PC-9 (cell line): ENCODE data around the gene CPE. TPM values are rescaled to one million over a fixed set of nuclear protein-coding genes. Genes with fewer than 3 reads are reported as not detected.

Experiments used
- BruUV-seq: library from RNA; stranded (reverse); fragments of 400-500 nt; replicated peaks from 2 replicates; lab custom pipeline; 2021; lab: Mats Ljungman, UMichigan
- CTCF ChIA-PET: fragments of 300-600 bp; sonication (Branson Sonifier 250); formaldehyde crosslinking; loops from one replicate; lab custom pipeline; 2022; ENCODE audit warnings: antibody characterized with exemption; lab: Charles Lee
- POLR2A ChIA-PET: fragments of 300-600 bp; sonication (Branson Sonifier 250); formaldehyde crosslinking; loops from one replicate; lab custom pipeline; 2022; ENCODE audit warnings: antibody characterized with exemption; ENCODE audit not compliant: unreplicated experiment; lab: Charles Lee
- DNase-seq, 2 experiments: peaks; one replicate each; pipeline versions ENCODE4 v3.0.0 to v3.0.0-alpha.2; 2015 to 2022; ENCODE audit warnings: mixed read lengths in 1 of 2
- H2AFZ ChIP-seq: fragments of 200-600 bp; sonication (generic); 2 replicates; pipeline ENCODE4 v1.8.1; 2017; ENCODE audit warnings: antibody characterized with exemption
- H3F3A ChIP-seq: fragments of 200-600 bp; sonication (generic); 2 replicates; pipeline ENCODE4 v1.8.1; 2017; ENCODE audit warnings: antibody characterized with exemption, mild to moderate bottlenecking, low read depth; ENCODE audit not compliant: insufficient read depth
- H3K27ac ChIP-seq: fragments of 200-600 bp; sonication (generic); 2 replicates; pipeline ENCODE4 v1.6.1; 2016; ENCODE audit warnings: mixed run types
- H3K27me3 ChIP-seq: fragments of 200-600 bp; sonication (generic); 2 replicates; pipeline ENCODE4 v1.6.1; 2016; ENCODE audit warnings: low read depth, mixed run types; ENCODE audit not compliant: insufficient read depth
- H3K36me3 ChIP-seq: fragments of 200-600 bp; sonication (generic); 2 replicates; pipeline ENCODE4 v1.6.1; 2016; ENCODE audit warnings: low read depth, mixed run types
- H3K4me1 ChIP-seq: fragments of 200-600 bp; sonication (generic); replicated peaks from 2 replicates; pipeline ENCODE4 v1.6.1; 2016; ENCODE audit warnings: mixed run types; ENCODE audit not compliant: insufficient read depth
- H3K4me2 ChIP-seq: fragments of 200-600 bp; sonication (generic); 2 replicates; pipeline ENCODE4 v1.6.1; 2017; ENCODE audit warnings: mixed run types
- H3K4me3 ChIP-seq: fragments of 200-600 bp; sonication (generic); 2 replicates; pipeline ENCODE4 v1.6.1; 2016; ENCODE audit warnings: mixed run types
- H3K79me2 ChIP-seq: fragments of 200-600 bp; sonication (generic); 2 replicates; pipeline ENCODE4 v1.6.1; 2017; ENCODE audit warnings: low read depth, mixed run types
- H3K9me2 ChIP-seq: fragments of 200-600 bp; sonication (generic); 2 replicates; pipeline ENCODE4 v1.8.1; 2017; ENCODE audit warnings: mild to moderate bottlenecking; ENCODE audit not compliant: insufficient read depth
- H3K9me3 ChIP-seq: fragments of 200-600 bp; sonication (generic); 2 replicates; pipeline ENCODE4 v1.8.1; 2016; ENCODE audit warnings: low read depth; ENCODE audit not compliant: insufficient read depth
- H4K20me1 ChIP-seq: fragments of 200-600 bp; sonication (generic); 2 replicates; pipeline ENCODE4 v1.8.1; 2017; ENCODE audit not compliant: insufficient read depth
- EZH2 ChIP-seq: fragments of 200-600 bp; sonication (generic); IDR thresholded peaks from 2 replicates; pipeline ENCODE4 v1.8.0; 2017; ENCODE audit warnings: antibody characterized with exemption, low read depth
- intact Hi-C: fragments of 100-400 bp; cut with micrococcal nuclease; formaldehyde crosslinking; loops from one replicate; pipeline ENCODE4 v1.10.0; 2022; ENCODE audit not compliant: unreplicated experiment
- total RNA-seq: library from RNA; stranded (reverse); gene quantifications from 2 replicates; pipeline ENCODE4 v1.2.3, GENCODE V29; 2021
- TF ChIP-seq, protein P1 (sequence below): fragments of 200-600 bp; sonication (generic); conservative IDR thresholded peaks from 2 replicates; pipeline ENCODE4 v1.6.1; 2017; ENCODE audit warnings: mixed run types, antibody characterized with exemption, mild to moderate bottlenecking, moderate library complexity

Gene CPE
- total RNA-seq, 1 experiment from 2014 or later = 1.3 TPM

DNA sequence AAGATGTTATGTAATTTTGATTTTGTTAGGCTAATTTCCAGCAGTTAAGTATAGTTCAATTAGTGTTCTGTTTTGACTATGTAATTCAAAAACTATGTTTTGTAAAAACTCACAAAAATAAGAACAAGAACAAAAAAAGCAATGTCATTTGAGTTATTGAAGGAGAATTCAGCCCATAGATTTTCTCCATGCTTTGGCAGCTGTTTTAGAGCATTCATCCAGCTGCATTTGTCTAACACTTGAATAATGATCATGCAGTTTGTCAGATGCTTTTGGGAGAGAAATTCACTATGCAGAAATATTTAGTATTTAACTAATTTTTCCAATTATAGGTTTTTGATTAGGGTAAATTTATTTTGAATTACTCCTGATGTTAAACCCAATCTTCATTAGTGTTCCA, 14.2 kb downstream of the CPE start:
- H3K9me3 ChIP-seq = no peaks in the 10 kb centered on the region
- no peaks in the 10 kb centered on the region for H3K36me3 ChIP-seq
- POLR2A ChIA-PET = interaction anchor here (0.7 kb wide), 1 partner anchor 618 kb away, joined by 3 read pairs; no protein-coding TSS in a partner anchor
- no peak for DNase-seq
- TF ChIP-seq EZH2 = no peak
- TF ChIP-seq, protein P1, sequence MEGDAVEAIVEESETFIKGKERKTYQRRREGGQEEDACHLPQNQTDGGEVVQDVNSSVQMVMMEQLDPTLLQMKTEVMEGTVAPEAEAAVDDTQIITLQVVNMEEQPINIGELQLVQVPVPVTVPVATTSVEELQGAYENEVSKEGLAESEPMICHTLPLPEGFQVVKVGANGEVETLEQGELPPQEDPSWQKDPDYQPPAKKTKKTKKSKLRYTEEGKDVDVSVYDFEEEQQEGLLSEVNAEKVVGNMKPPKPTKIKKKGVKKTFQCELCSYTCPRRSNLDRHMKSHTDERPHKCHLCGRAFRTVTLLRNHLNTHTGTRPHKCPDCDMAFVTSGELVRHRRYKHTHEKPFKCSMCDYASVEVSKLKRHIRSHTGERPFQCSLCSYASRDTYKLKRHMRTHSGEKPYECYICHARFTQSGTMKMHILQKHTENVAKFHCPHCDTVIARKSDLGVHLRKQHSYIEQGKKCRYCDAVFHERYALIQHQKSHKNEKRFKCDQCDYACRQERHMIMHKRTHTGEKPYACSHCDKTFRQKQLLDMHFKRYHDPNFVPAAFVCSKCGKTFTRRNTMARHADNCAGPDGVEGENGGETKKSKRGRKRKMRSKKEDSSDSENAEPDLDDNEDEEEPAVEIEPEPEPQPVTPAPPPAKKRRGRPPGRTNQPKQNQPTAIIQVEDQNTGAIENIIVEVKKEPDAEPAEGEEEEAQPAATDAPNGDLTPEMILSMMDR = no peak
- intact Hi-C loops = no loop called here
- H3K4me1 ChIP-seq = no peaks in the 10 kb centered on the region
- H3K27ac ChIP-seq = no peak overlapping the region
- no peaks in the 10 kb centered on the region for H3K9me2 ChIP-seq
- no peaks in the 10 kb centered on the region for H3F3A ChIP-seq
- no peak overlapping the region for H3K4me3 ChIP-seq
- CTCF ChIA-PET = no interaction called here
- H3K4me2 ChIP-seq = no peak overlapping the region
- no peaks in the 10 kb centered on the region for H3K27me3 ChIP-seq
- BruUV-seq = no TSS peak
- no peak overlapping the region for H2AFZ ChIP-seq
- no peaks in the 10 kb centered on the region for H4K20me1 ChIP-seq
- H3K79me2 ChIP-seq = no peaks in the 10 kb centered on the region

GRCh38 chr4:165393704-165394103, 14.9 kb downstream of the CPE start:
- Histone ChIP-seq H3K4me1 (no peaks in the 10 kb centered on the region), H3K4me3 (no peak overlapping the region), H3F3A (no peaks in the 10 kb centered on the region), H4K20me1 (no peaks in the 10 kb centered on the region), H3K9me3 (no peaks in the 10 kb centered on the region), H2AFZ (no peak overlapping the region), H3K27ac (no peak overlapping the region), H3K4me2 (no peak overlapping the region), H3K79me2 (no peaks in the 10 kb centered on the region), H3K36me3 (no peaks in the 10 kb centered on the region), H3K9me2 (no peaks in the 10 kb centered on the region), H3K27me3 (no peaks in the 10 kb centered on the region)
- POLR2A ChIA-PET = interaction anchor here (0.7 kb wide), 1 partner anchor 619 kb away, joined by 3 read pairs; no protein-coding TSS in a partner anchor
- no peak for TF ChIP-seq EZH2
- TF ChIP-seq, protein P1 = no peak
- no peak for DNase-seq
- no TSS peak for BruUV-seq
- CTCF ChIA-PET = no interaction called here
- intact Hi-C loops = no loop called here

GRCh38 chr4:165394275-165394674, 15.5 kb downstream of the CPE start:
- CTCF ChIA-PET = no interaction called here
- TF ChIP-seq EZH2 = no peak
- TF ChIP-seq, protein P1 = no peak
- Histone ChIP-seq H3K9me2 (no peaks in the 10 kb centered on the region), H3K4me2 (no peak overlapping the region), H4K20me1 (no peaks in the 10 kb centered on the region), H3K36me3 (no peaks in the 10 kb centered on the region), H3K27me3 (no peaks in the 10 kb centered on the region), H2AFZ (no peak overlapping the region), H3K79me2 (no peaks in the 10 kb centered on the region), H3K4me1 (no peaks in the 10 kb centered on the region), H3F3A (no peaks in the 10 kb centered on the region), H3K9me3 (no peaks in the 10 kb centered on the region), H3K4me3 (no peak overlapping the region), H3K27ac (no peak overlapping the region)
- intact Hi-C loops = no loop called here
- POLR2A ChIA-PET = no interaction called here
- DNase-seq = no peak
- BruUV-seq = no TSS peak
